Caco-2 (cell line): ENCODE results near the gene ELL2. TPM values are rescaled to one million over a fixed set of nuclear protein-coding genes. Genes with fewer than 3 reads are reported as not detected.

Experiments used
- BruUV-seq: library from RNA; stranded (reverse); fragments of 400-500 nt; replicated peaks from 2 replicates; lab custom pipeline; 2021; lab: Mats Ljungman, UMichigan
- CTCF ChIA-PET: fragments of 300-600 bp; sonication (Branson Sonifier 250); formaldehyde crosslinking; loops from one replicate; lab custom pipeline; 2022; ENCODE audit warnings: antibody characterized with exemption; lab: Charles Lee
- POLR2A ChIA-PET: fragments of 300-600 bp; sonication (Branson Sonifier 250); formaldehyde crosslinking; loops from one replicate; lab custom pipeline; 2022; ENCODE audit warnings: antibody characterized with exemption; lab: Charles Lee
- DNase-seq, 2 experiments: peaks; one replicate each; pipeline versions ENCODE4 v3.0.0 to v3.0.0-alpha.2; 2020 to 2022
- H3K27me3 ChIP-seq: replicated peaks from 2 replicates; pipeline ENCODE4 v1.6.0; 2011; ENCODE audit warnings: low read length; ENCODE audit not compliant: control insufficient read depth, insufficient read depth
- H3K36me3 ChIP-seq: 2 replicates; pipeline ENCODE4 v1.5.1; 2011; ENCODE audit warnings: low read length; ENCODE audit not compliant: control insufficient read depth, insufficient read depth
- H3K4me1 ChIP-seq: fragments of 250-450 bp; sonication (Bioruptor Pico); 2 replicates; pipeline ENCODE4 v1.5.1; 2020; ENCODE audit warnings: mild to moderate bottlenecking
- H3K4me3 ChIP-seq: 2 replicates; pipeline ENCODE4 v1.5.1; 2011; ENCODE audit warnings: low read depth, mild to moderate bottlenecking, control low read depth, low read length
- H3K9me3 ChIP-seq: fragments of 250-450 bp; sonication (Bioruptor Pico); 2 replicates; pipeline ENCODE4 v1.5.1; 2020; ENCODE audit warnings: mild to moderate bottlenecking, moderate library complexity
- H3K27ac Mint-ChIP-seq: one replicate; pipeline ENCODE4 v1.8.0; 2022; ENCODE audit warnings: mixed read lengths; ENCODE audit not compliant: unreplicated experiment
- H3K27me3 Mint-ChIP-seq: one replicate; pipeline ENCODE4 v1.8.0; 2022; ENCODE audit warnings: mixed read lengths; ENCODE audit not compliant: insufficient read depth, unreplicated experiment
- H3K36me3 Mint-ChIP-seq: one replicate; pipeline ENCODE4 v1.8.0; 2022; ENCODE audit warnings: mild to moderate bottlenecking, mixed read lengths; ENCODE audit not compliant: insufficient read depth, unreplicated experiment
- H3K4me1 Mint-ChIP-seq: one replicate; pipeline ENCODE4 v1.8.0; 2022; ENCODE audit warnings: low read depth, mixed read lengths; ENCODE audit not compliant: unreplicated experiment
- H3K4me3 Mint-ChIP-seq: one replicate; pipeline ENCODE4 v1.8.0; 2022; ENCODE audit warnings: mild to moderate bottlenecking, moderate library complexity, mixed read lengths; ENCODE audit not compliant: unreplicated experiment
- H3K9me3 Mint-ChIP-seq: one replicate; pipeline ENCODE4 v1.8.0; 2022; ENCODE audit warnings: mixed read lengths; ENCODE audit not compliant: unreplicated experiment
- CTCF ChIP-seq, 2 experiments: fragments of 200-600 bp in 1 of 2; IDR thresholded peaks; 1 replicate in 1 of 2; 2 replicates in 1 of 2; pipeline versions ENCODE4 v1.5.1 to v1.8.0; 2011 to 2022; ENCODE audit warnings: antibody characterized with exemption in 1 of 2, control low read depth in 1 of 2, inconsistent platforms in 1 of 2, low read depth in 1 of 2, low read length in 1 of 2, mild to moderate bottlenecking in 1 of 2, moderate library complexity in 1 of 2; ENCODE audit not compliant: insufficient read depth in 1 of 2, severe bottlenecking in 1 of 2, unreplicated experiment in 1 of 2
- intact Hi-C: fragments of 100-400 bp; cut with micrococcal nuclease; formaldehyde crosslinking; loops from one replicate; pipeline ENCODE4 v1.10.0; 2022; ENCODE audit not compliant: unreplicated experiment
- total RNA-seq: library from RNA; stranded (reverse); gene quantifications from 2 replicates; pipeline ENCODE4 v1.2.3, GENCODE V29; 2022

Gene ELL2
- total RNA-seq, 1 experiment from 2014 or later, result 81.0 TPM

- Histone ChIP-seq H3K9me3 (no peaks in the 10 kb centered on the region), H3K4me3 (no peak overlapping the region), H3K27me3 (no peaks in the 10 kb centered on the region), H3K36me3 (no peaks in the 10 kb centered on the region; the same call in 1 of the 2 replicates), H3K4me1 (peaks cover 49% of the 10 kb centered on the region)
- Mint-ChIP-seq H3K9me3 (no peaks in the 10 kb centered on the region), H3K36me3 (peaks cover 27% of the 10 kb centered on the region), H3K4me3 (no peak overlapping the region), H3K4me1 (peaks cover 42% of the 10 kb centered on the region), H3K27ac (no peak overlapping the region), H3K27me3 (no peaks in the 10 kb centered on the region)
- ChIA-PET POLR2A (no interaction called here), CTCF (no interaction called here)
- no TSS peak for BruUV-seq
- TF ChIP-seq CTCF (IDR thresholded peaks at IDR 0.05; ENCODE audit: insufficient read depth in 1 of 2, low read depth in 1 of 2, low read length in 1 of 2, severe bottlenecking in 1 of 2, unreplicated experiment in 1 of 2), result no peak
- intact Hi-C loops, result loop anchor here (10.0 kb wide), 1 partner anchor 233 kb away; no protein-coding TSS in a partner anchor
- DNase-seq, result no peak
These were observed 79.8 kb downstream of the ELL2 start for GRCh38 chr5:95881833-95882232.

GRCh38 chr5:95880081-95880926 lies 81.3 kb downstream of the ELL2 start:
- TF ChIP-seq CTCF (IDR thresholded peaks at IDR 0.05; ENCODE audit: insufficient read depth in 1 of 2, low read depth in 1 of 2, low read length in 1 of 2, severe bottlenecking in 1 of 2, unreplicated experiment in 1 of 2), result no peak
- Mint-ChIP-seq H3K27me3 (no peaks in the 10 kb centered on the region), H3K4me3 (no peak overlapping the region), H3K4me1 (peaks cover 45% of the 10 kb centered on the region), H3K27ac (peak overlapping the region; percentile 7), H3K9me3 (no peaks in the 10 kb centered on the region), H3K36me3 (peaks cover 16% of the 10 kb centered on the region)
- Histone ChIP-seq H3K4me3 (no peak overlapping the region), H3K4me1 (peaks cover 54% of the 10 kb centered on the region), H3K9me3 (no peaks in the 10 kb centered on the region), H3K36me3 (no peaks in the 10 kb centered on the region), H3K27me3 (no peaks in the 10 kb centered on the region)
- BruUV-seq, result no TSS peak
- ChIA-PET POLR2A (no interaction called here), CTCF (interaction anchor here (2.3 kb wide), 1 partner anchor 15 kb away, joined by 9 read pairs; no protein-coding TSS in a partner anchor)
- DNase-seq, result no peak
- intact Hi-C loops, result loop anchor here (10.0 kb wide), 1 partner anchor 234 kb away; no protein-coding TSS in a partner anchor

- DNase-seq, result no peak
- H3K27me3 Mint-ChIP-seq, result no peaks in the 10 kb centered on the region
- Histone ChIP-seq H3K4me3 (no peak overlapping the region), H3K27me3 (no peaks in the 10 kb centered on the region), H3K36me3 (no peaks in the 10 kb centered on the region), H3K9me3 (no peaks in the 10 kb centered on the region), H3K4me1 (peaks cover 53% of the 10 kb centered on the region)
- H3K27ac Mint-ChIP-seq, result peak overlapping the region; percentile 80
- peaks cover 45% of the 10 kb centered on the region for H3K4me1 Mint-ChIP-seq
- ChIA-PET CTCF (interaction anchor here (1.2 to 2.3 kb wide), 4 partner anchors 13 to 458 kb away, joined by 3 to 9 read pairs (median 6); no protein-coding TSS in a partner anchor), POLR2A (interaction anchor here (1.8 kb wide), 1 partner anchor 15 kb away, joined by 10 read pairs; no protein-coding TSS in a partner anchor)
- peaks cover 16% of the 10 kb centered on the region for H3K36me3 Mint-ChIP-seq
- no peaks in the 10 kb centered on the region for H3K9me3 Mint-ChIP-seq
- TF ChIP-seq CTCF (IDR thresholded peaks at IDR 0.05; ENCODE audit: insufficient read depth in 1 of 2, low read depth in 1 of 2, low read length in 1 of 2, severe bottlenecking in 1 of 2, unreplicated experiment in 1 of 2), result no peak
- BruUV-seq, result no TSS peak
- intact Hi-C loops, result loop anchor here (5.0 to 10.0 kb wide), 2 partner anchors 83 to 235 kb away; partner anchors contain the start of gene ELL2
- H3K4me3 Mint-ChIP-seq, result no peak overlapping the region
These were observed 82.0 kb downstream of the ELL2 start for GRCh38 chr5:95879661-95880060.
